Keratinocyte (primary cell): ENCODE measurements around the gene NEDD8. TPM values are rescaled to one million over a fixed set of nuclear protein-coding genes. Genes with fewer than 3 reads are reported as not detected.

ENCODE experiments used
- DNase-seq: peaks from one replicate; pipeline ENCODE4 v3.0.0-alpha.2; 2011; ENCODE audit warnings: low read depth, missing footprints, low spot score
- FAIRE-seq: peaks from 2 replicates; lab custom pipeline; 2011; peaks lifted over from hg19 to GRCh38; lab: Jason Lieb, UNC
- H2AFZ ChIP-seq: 2 replicates; pipeline ENCODE4 v1.6.0; 2012; ENCODE audit warnings: low read length, control low read depth, inconsistent platforms; ENCODE audit not compliant: control insufficient read depth
- H3K27ac ChIP-seq: 2 replicates; pipeline ENCODE4 v1.5.1; 2011; ENCODE audit warnings: low read length; ENCODE audit not compliant: control insufficient read depth, insufficient read depth
- H3K27me3 ChIP-seq: 3 replicates; pipeline ENCODE4 v1.6.0; 2011; ENCODE audit warnings: low read length; ENCODE audit not compliant: control insufficient read depth, insufficient read depth; ENCODE audit errors: extremely low read depth
- H3K36me3 ChIP-seq, 2 experiments: 2 replicates in 1 of 2; 3 replicates in 1 of 2; pipeline ENCODE4 v1.5.1; 2011; ENCODE audit warnings: low read length in 2 of 2, mild to moderate bottlenecking in 1 of 2; ENCODE audit not compliant: control insufficient read depth in 2 of 2, insufficient read depth in 2 of 2; ENCODE audit errors: extremely low read depth in 1 of 2
- H3K4me1 ChIP-seq: 3 replicates; pipeline ENCODE4 v1.5.1; 2011; ENCODE audit warnings: low read length; ENCODE audit not compliant: control insufficient read depth, insufficient read depth; ENCODE audit errors: extremely low read depth
- H3K4me2 ChIP-seq: 3 replicates; pipeline ENCODE4 v1.6.0; 2011; ENCODE audit warnings: low read depth, low read length; ENCODE audit not compliant: control insufficient read depth, insufficient read depth; ENCODE audit errors: extremely low read depth
- H3K4me3 ChIP-seq, 3 experiments: fragments of 200-600 bp in 1 of 3; sonication (generic) in 1 of 3; 2 replicates in 2 of 3; 3 replicates in 1 of 3; pipeline ENCODE4 v1.5.1; 2011 to 2016; ENCODE audit warnings: low read length in 3 of 3, mild to moderate bottlenecking in 3 of 3, control low read depth in 2 of 3, inconsistent platforms in 1 of 3, low read depth in 1 of 3, mixed read lengths in 1 of 3, mixed run types in 1 of 3, moderate library complexity in 1 of 3; ENCODE audit not compliant: control insufficient read depth in 2 of 3, insufficient read depth in 2 of 3; ENCODE audit errors: extremely low read depth in 1 of 3
- H3K79me2 ChIP-seq: 2 replicates; pipeline ENCODE4 v1.6.0; 2012; ENCODE audit warnings: low read length; ENCODE audit not compliant: control insufficient read depth, insufficient read depth
- H3K9ac ChIP-seq: 3 replicates; pipeline ENCODE4 v1.6.0; 2011; ENCODE audit warnings: low read length; ENCODE audit not compliant: control insufficient read depth, insufficient read depth; ENCODE audit errors: extremely low read depth
- H3K9me1 ChIP-seq: 3 replicates; pipeline ENCODE4 v1.6.0; 2011; ENCODE audit warnings: low read length; ENCODE audit not compliant: control insufficient read depth, insufficient read depth; ENCODE audit errors: extremely low read depth
- H3K9me3 ChIP-seq: 2 replicates; pipeline ENCODE4 v1.5.1; 2012; ENCODE audit warnings: low read depth, low read length; ENCODE audit not compliant: control insufficient read depth
- H4K20me1 ChIP-seq: 3 replicates; pipeline ENCODE4 v1.6.0; 2011; ENCODE audit warnings: low read length; ENCODE audit not compliant: control insufficient read depth, insufficient read depth; ENCODE audit errors: extremely low read depth
- EZH2 ChIP-seq: IDR thresholded peaks from one replicate; pipeline ENCODE4 v1.6.1; 2012; ENCODE audit warnings: inconsistent platforms, mild to moderate bottlenecking, low read length, moderate library complexity
- dilution Hi-C: fragments of 300-500 bp; cut with MboI; formaldehyde crosslinking; loops from one replicate; pipeline ENCODE4 v1.7.0; 2020; ENCODE audit warnings: low sequenced_read_pairs; ENCODE audit not compliant: extremely low pct_ligation_motif_present
- polyA plus RNA-seq, 5 experiments: library from polyadenylated mRNA; depleted of rRNA in 3 of 5; stranded (reverse) in 3 of 5; stranded (forward) in 1 of 5; unstranded in 1 of 5; fragments of >200 nt; gene quantifications; 1 replicate in 1 of 5; 2 replicates in 3 of 5; 3 replicates in 1 of 5; pipeline versions ENCODE4 v1.2.1 to v1.2.3, GENCODE V29; 2011 to 2012; ENCODE audit warnings: missing spikeins in 2 of 5, low read depth in 1 of 5, low replicate concordance in 1 of 5
- TF ChIP-seq, protein P1 (sequence below), 3 experiments: IDR thresholded peaks in 1 of 3; conservative IDR thresholded peaks in 1 of 3; optimal IDR thresholded peaks in 1 of 3; 2 replicates in 2 of 3; 3 replicates in 1 of 3; pipeline versions ENCODE3 to v1.5.1; 2011; ENCODE audit warnings: low read length in 3 of 3, mild to moderate bottlenecking in 3 of 3, moderate library complexity in 2 of 3, control low read depth in 1 of 3, inconsistent platforms in 1 of 3; ENCODE audit not compliant: insufficient read depth in 2 of 3; ENCODE audit errors: extremely low read depth in 1 of 3

NEDD8 gene
- polyA plus RNA-seq, 1 donor (not counting 4 experiments of a cell fraction or from before 2014, with no cell fraction given), result 509 TPM

DNA sequence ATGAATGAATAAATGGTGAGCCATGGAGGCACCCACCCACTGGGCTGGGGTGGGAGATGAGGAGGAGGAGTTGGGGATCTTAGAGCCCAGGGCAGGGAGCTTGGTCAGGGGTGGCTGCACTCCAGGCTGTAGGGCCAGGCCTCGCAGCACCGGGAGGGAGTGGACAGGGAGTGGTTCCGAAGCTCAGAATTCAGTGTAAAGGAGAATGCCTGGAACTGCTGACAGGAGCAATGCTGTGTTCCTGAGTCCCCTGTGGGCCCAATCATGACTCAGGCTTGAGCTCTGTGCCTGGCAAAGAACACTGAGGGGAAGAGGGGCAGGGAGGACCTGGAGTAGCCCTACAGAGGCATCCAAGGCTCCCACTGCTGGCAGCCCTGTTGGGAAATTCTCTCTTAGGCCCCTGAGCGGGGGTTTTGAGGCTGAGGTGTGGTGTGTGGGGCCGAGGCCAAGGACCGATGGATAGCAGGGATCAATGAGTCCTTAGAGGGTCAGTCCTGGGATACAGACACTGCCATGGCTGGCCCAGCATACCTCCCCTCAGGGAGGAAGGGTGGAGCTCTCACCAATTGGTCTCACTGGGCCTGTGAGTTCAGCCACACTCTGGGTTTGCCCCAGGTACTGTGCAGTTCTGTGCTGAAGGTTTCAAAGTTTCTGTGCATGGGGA is 48.8 kb upstream of the NEDD8 start:
- Histone ChIP-seq H3K4me2 (no peak overlapping the region), H3K36me3 (no peaks in the 10 kb centered on the region), H2AFZ (no peak overlapping the region), H3K9me1 (no peaks in the 10 kb centered on the region), H3K9me3 (no peaks in the 10 kb centered on the region), H3K27me3 (no peaks in the 10 kb centered on the region), H3K27ac (no peak overlapping the region), H3K4me1 (peaks cover 22% of the 10 kb centered on the region), H4K20me1 (no peaks in the 10 kb centered on the region), H3K79me2 (no peaks in the 10 kb centered on the region), H3K4me3 (no peak overlapping the region), H3K9ac (no peak overlapping the region)
- no peak for FAIRE-seq
- DNase-seq, result no peak
- no peak for TF ChIP-seq EZH2
- TF ChIP-seq, protein P1, sequence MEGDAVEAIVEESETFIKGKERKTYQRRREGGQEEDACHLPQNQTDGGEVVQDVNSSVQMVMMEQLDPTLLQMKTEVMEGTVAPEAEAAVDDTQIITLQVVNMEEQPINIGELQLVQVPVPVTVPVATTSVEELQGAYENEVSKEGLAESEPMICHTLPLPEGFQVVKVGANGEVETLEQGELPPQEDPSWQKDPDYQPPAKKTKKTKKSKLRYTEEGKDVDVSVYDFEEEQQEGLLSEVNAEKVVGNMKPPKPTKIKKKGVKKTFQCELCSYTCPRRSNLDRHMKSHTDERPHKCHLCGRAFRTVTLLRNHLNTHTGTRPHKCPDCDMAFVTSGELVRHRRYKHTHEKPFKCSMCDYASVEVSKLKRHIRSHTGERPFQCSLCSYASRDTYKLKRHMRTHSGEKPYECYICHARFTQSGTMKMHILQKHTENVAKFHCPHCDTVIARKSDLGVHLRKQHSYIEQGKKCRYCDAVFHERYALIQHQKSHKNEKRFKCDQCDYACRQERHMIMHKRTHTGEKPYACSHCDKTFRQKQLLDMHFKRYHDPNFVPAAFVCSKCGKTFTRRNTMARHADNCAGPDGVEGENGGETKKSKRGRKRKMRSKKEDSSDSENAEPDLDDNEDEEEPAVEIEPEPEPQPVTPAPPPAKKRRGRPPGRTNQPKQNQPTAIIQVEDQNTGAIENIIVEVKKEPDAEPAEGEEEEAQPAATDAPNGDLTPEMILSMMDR (optimal IDR thresholded peaks at IDR 0.05 in 1 of 3, IDR thresholded peaks at IDR 0.05 in 1 of 3, conservative IDR thresholded peaks at IDR 0.05 in 1 of 3; ENCODE audit: extremely low read depth in 1 of 3, insufficient read depth in 2 of 3, low read length in 3 of 3), result no peak
- dilution Hi-C loops, result no loop called here

DNA sequence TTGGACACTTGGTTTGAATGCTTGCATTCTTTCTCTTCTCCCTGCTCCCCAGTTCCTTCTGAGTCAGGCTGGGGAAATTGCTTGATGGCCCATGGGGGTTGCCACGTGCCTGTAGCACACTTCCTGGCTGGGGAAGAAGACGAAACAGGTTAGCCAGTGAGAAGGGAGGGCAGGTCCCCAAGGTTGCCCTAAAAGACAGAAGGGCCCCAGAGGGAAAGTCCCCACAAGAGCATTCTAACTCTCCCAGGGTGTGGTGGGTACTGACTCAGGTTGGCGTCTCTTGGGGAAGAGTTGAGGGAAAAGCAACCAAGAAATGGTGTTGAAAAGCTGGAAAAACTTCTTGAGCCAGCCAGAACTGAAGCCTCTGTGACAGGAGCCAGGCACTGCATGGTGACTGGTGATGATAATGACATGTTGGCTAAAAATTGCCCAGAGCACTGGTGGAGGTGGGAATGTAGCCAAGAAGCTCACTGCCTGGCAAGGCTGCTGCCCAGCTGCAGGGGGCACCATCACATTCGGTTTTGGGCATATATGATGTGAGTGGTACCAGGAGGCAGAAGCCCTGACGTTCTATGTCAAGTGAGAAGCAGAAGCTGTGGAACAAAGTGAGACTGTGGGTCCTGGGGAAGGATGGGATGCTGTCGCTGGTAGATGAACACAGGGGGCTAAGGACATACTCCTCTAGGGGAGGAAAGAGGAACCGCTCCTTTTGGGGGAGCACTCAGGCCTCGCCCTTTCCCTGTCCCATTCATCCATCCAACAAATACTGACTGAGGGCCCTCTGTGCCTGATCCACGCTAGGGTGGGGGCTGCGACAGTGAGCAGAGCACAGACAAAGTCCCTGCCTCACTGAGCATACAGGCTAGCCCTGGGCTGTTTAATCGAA is 47.4 kb upstream of the NEDD8 start:
- dilution Hi-C loops, result no loop called here
- Histone ChIP-seq H3K4me3 (no peak overlapping the region), H3K9me1 (no peaks in the 10 kb centered on the region), H3K36me3 (no peaks in the 10 kb centered on the region), H3K9ac (no peak overlapping the region), H3K9me3 (no peaks in the 10 kb centered on the region), H3K27me3 (no peaks in the 10 kb centered on the region), H3K4me1 (peaks cover 24% of the 10 kb centered on the region), H3K4me2 (no peak overlapping the region), H3K27ac (no peak overlapping the region), H2AFZ (no peak overlapping the region), H4K20me1 (no peaks in the 10 kb centered on the region), H3K79me2 (no peaks in the 10 kb centered on the region)
- TF ChIP-seq, protein P1 (optimal IDR thresholded peaks at IDR 0.05 in 1 of 3, IDR thresholded peaks at IDR 0.05 in 1 of 3, conservative IDR thresholded peaks at IDR 0.05 in 1 of 3; ENCODE audit: extremely low read depth in 1 of 3, insufficient read depth in 2 of 3, low read length in 3 of 3), result peak; percentile 56 to 80 (median 66)
- TF ChIP-seq EZH2, result no peak
- no peak for FAIRE-seq
- DNase-seq, result no peak
